Activated naive CD4-positive, alpha-beta T cell treated with anti-CD3 and anti-CD28 coated beads for 36 hours (primary cell): ENCODE data around the gene PHF19. TPM values are rescaled to one million over a fixed set of nuclear protein-coding genes. Genes with fewer than 3 reads are reported as not detected.

Source experiments
- CTCF ChIA-PET: fragments of 350-600 bp; sonication (Branson Sonifier 250); formaldehyde crosslinking; loops from one replicate; lab custom pipeline; 2021; ENCODE audit warnings: antibody characterized with exemption; lab: Charles Lee
- DNase-seq: peaks from one replicate; pipeline ENCODE4 v3.0.0-alpha.2; 2020
- H3K27ac Mint-ChIP-seq: one replicate; pipeline ENCODE4 v1.8.0; 2021; ENCODE audit warnings: mild to moderate bottlenecking, mixed read lengths
- H3K27me3 Mint-ChIP-seq: one replicate; pipeline ENCODE4 v1.8.0; 2021; ENCODE audit warnings: low read depth, mixed read lengths
- H3K36me3 Mint-ChIP-seq: one replicate; pipeline ENCODE4 v1.8.0; 2021; ENCODE audit warnings: low read depth, mixed read lengths
- H3K4me1 Mint-ChIP-seq: one replicate; pipeline ENCODE4 v1.8.0; 2021; ENCODE audit warnings: low read depth, mixed read lengths
- H3K4me3 Mint-ChIP-seq: one replicate; pipeline ENCODE4 v1.8.0; 2021; ENCODE audit warnings: mild to moderate bottlenecking, moderate library complexity, mixed read lengths
- H3K9me3 Mint-ChIP-seq: one replicate; pipeline ENCODE4 v1.8.0; 2021; ENCODE audit warnings: mixed read lengths
- intact Hi-C: fragments of 100-400 bp; cut with micrococcal nuclease; formaldehyde crosslinking; loops from one replicate; pipeline ENCODE4 v1.15.1; 2023
- total RNA-seq, 2 experiments: library from RNA; stranded (reverse); gene quantifications; one replicate each; pipeline ENCODE4 v1.2.3, GENCODE V29; 2021

Gene PHF19
- total RNA-seq, 2 experiments from 2014 or later, result 289 to 295 TPM

- Mint-ChIP-seq H3K27me3 (no peaks in the 10 kb centered on the region), H3K27ac (no peak overlapping the region), H3K4me1 (peaks cover 33% of the 10 kb centered on the region), H3K9me3 (no peaks in the 10 kb centered on the region), H3K4me3 (no peak overlapping the region), H3K36me3 (peaks cover 63% of the 10 kb centered on the region)
- CTCF ChIA-PET, result interaction anchor here (1.4 to 4.5 kb wide), 2 partner anchors 25 to 115 kb away, joined by 3 to 18 read pairs; no protein-coding TSS in a partner anchor
- DNase-seq, result no peak
- intact Hi-C loops, result no loop called here
Measured at GRCh38 chr9:120866651-120867050, 10.3 kb downstream of the PHF19 start.

- intact Hi-C loops, result no loop called here
- CTCF ChIA-PET, result interaction anchor here (0.6 to 1.3 kb wide), 2 partner anchors 9 to 34 kb away, joined by 3 to 4 read pairs; no protein-coding TSS in a partner anchor
- H3K4me1 Mint-ChIP-seq, result peaks cover 26% of the 10 kb centered on the region
- no peaks in the 10 kb centered on the region for H3K27me3 Mint-ChIP-seq
- H3K27ac Mint-ChIP-seq, result no peak overlapping the region
- DNase-seq, result no peak
- peaks cover 60% of the 10 kb centered on the region for H3K36me3 Mint-ChIP-seq
- H3K4me3 Mint-ChIP-seq, result no peak overlapping the region
- H3K9me3 Mint-ChIP-seq, result no peaks in the 10 kb centered on the region
Measured at GRCh38 chr9:120865809-120866208, 11.2 kb downstream of the PHF19 start.

- Mint-ChIP-seq H3K4me3 (no peak overlapping the region), H3K4me1 (peaks cover 21% of the 10 kb centered on the region), H3K27ac (no peak overlapping the region), H3K9me3 (no peaks in the 10 kb centered on the region), H3K27me3 (no peaks in the 10 kb centered on the region), H3K36me3 (peaks cover 63% of the 10 kb centered on the region)
- intact Hi-C loops, result no loop called here
- DNase-seq, result no peak
- CTCF ChIA-PET, result interaction anchor here (1.3 kb wide), 1 partner anchor 9 kb away, joined by 3 read pairs; no protein-coding TSS in a partner anchor
Measured at GRCh38 chr9:120865176-120865575, 11.8 kb downstream of the PHF19 start.

- H3K27me3 Mint-ChIP-seq, result no peaks in the 10 kb centered on the region
- DNase-seq, result no peak
- no peaks in the 10 kb centered on the region for H3K9me3 Mint-ChIP-seq
- H3K36me3 Mint-ChIP-seq, result peaks cover 63% of the 10 kb centered on the region
- no peak overlapping the region for H3K27ac Mint-ChIP-seq
- CTCF ChIA-PET, result interaction anchor here (0.7 to 1.3 kb wide), 2 partner anchors 8 to 55 kb away, joined by 3 read pairs; no protein-coding TSS in a partner anchor
- no peak overlapping the region for H3K4me3 Mint-ChIP-seq
- intact Hi-C loops, result no loop called here
- H3K4me1 Mint-ChIP-seq, result peaks cover 17% of the 10 kb centered on the region
Measured at GRCh38 chr9:120864719-120865118, 12.3 kb downstream of the PHF19 start.

GRCh38 chr9:120863833-120864232, 13.2 kb downstream of the PHF19 start:
- peaks cover 59% of the 10 kb centered on the region for H3K36me3 Mint-ChIP-seq
- H3K4me1 Mint-ChIP-seq, result peaks cover 9% of the 10 kb centered on the region
- DNase-seq, result no peak
- H3K9me3 Mint-ChIP-seq, result no peaks in the 10 kb centered on the region
- no peak overlapping the region for H3K27ac Mint-ChIP-seq
- no peak overlapping the region for H3K4me3 Mint-ChIP-seq
- no peaks in the 10 kb centered on the region for H3K27me3 Mint-ChIP-seq
- intact Hi-C loops, result no loop called here
- CTCF ChIA-PET, result no interaction called here

GRCh38 chr9:120862452-120862851, 14.5 kb downstream of the PHF19 start:
- Mint-ChIP-seq H3K9me3 (no peaks in the 10 kb centered on the region), H3K27me3 (no peaks in the 10 kb centered on the region), H3K4me1 (peaks cover 3% of the 10 kb centered on the region), H3K4me3 (no peak overlapping the region), H3K27ac (no peak overlapping the region), H3K36me3 (peaks cover 60% of the 10 kb centered on the region)
- no peak for DNase-seq
- intact Hi-C loops, result no loop called here
- CTCF ChIA-PET, result interaction anchor here (0.6 to 1.3 kb wide), 3 partner anchors 10 to 74 kb away, joined by 3 to 4 read pairs (median 3); no protein-coding TSS in a partner anchor

- Mint-ChIP-seq H3K4me1 (peaks cover 3% of the 10 kb centered on the region), H3K27ac (no peak overlapping the region), H3K4me3 (no peak overlapping the region), H3K9me3 (no peaks in the 10 kb centered on the region), H3K27me3 (no peaks in the 10 kb centered on the region), H3K36me3 (peaks cover 63% of the 10 kb centered on the region)
- intact Hi-C loops, result no loop called here
- CTCF ChIA-PET, result interaction anchor here (1.3 kb wide), 1 partner anchor 11 kb away, joined by 3 read pairs; no protein-coding TSS in a partner anchor
- DNase-seq, result no peak
Measured at GRCh38 chr9:120861935-120862334, 15.1 kb downstream of the PHF19 start.

GRCh38 chr9:120860083-120860482, 16.9 kb downstream of the PHF19 start:
- Mint-ChIP-seq H3K36me3 (peaks cover 58% of the 10 kb centered on the region), H3K27ac (no peak overlapping the region), H3K9me3 (no peaks in the 10 kb centered on the region), H3K27me3 (no peaks in the 10 kb centered on the region), H3K4me3 (no peak overlapping the region), H3K4me1 (peaks cover 3% of the 10 kb centered on the region)
- no peak for DNase-seq
- intact Hi-C loops, result no loop called here
- CTCF ChIA-PET, result interaction anchor here (1.0 kb wide), 1 partner anchor 200 kb away, joined by 3 read pairs; no protein-coding TSS in a partner anchor

- no peak overlapping the region for H3K27ac Mint-ChIP-seq
- no peaks in the 10 kb centered on the region for H3K27me3 Mint-ChIP-seq
- H3K9me3 Mint-ChIP-seq, result no peaks in the 10 kb centered on the region
- peaks cover 59% of the 10 kb centered on the region for H3K36me3 Mint-ChIP-seq
- DNase-seq, result no peak
- intact Hi-C loops, result no loop called here
- CTCF ChIA-PET, result no interaction called here
- H3K4me3 Mint-ChIP-seq, result no peak overlapping the region
- peaks cover 3% of the 10 kb centered on the region for H3K4me1 Mint-ChIP-seq
Measured at GRCh38 chr9:120859361-120859760, 17.6 kb downstream of the PHF19 start.

- Mint-ChIP-seq H3K27me3 (no peaks in the 10 kb centered on the region), H3K4me3 (no peak overlapping the region), H3K36me3 (peaks cover 55% of the 10 kb centered on the region), H3K9me3 (no peaks in the 10 kb centered on the region), H3K27ac (no peak overlapping the region), H3K4me1 (peaks cover 4% of the 10 kb centered on the region)
- DNase-seq, result no peak
- intact Hi-C loops, result no loop called here
- CTCF ChIA-PET, result interaction anchor here (0.9 kb wide), 1 partner anchor 12 kb away, joined by 3 read pairs; no protein-coding TSS in a partner anchor
Measured at GRCh38 chr9:120857902-120858301, 19.1 kb downstream of the PHF19 start.

- DNase-seq, result no peak
- intact Hi-C loops, result no loop called here
- CTCF ChIA-PET, result interaction anchor here (0.9 kb wide), 1 partner anchor 11 kb away, joined by 3 read pairs; no protein-coding TSS in a partner anchor
- no peaks in the 10 kb centered on the region for H3K9me3 Mint-ChIP-seq
- no peak overlapping the region for H3K27ac Mint-ChIP-seq
- no peak overlapping the region for H3K4me3 Mint-ChIP-seq
- H3K36me3 Mint-ChIP-seq, result peaks cover 53% of the 10 kb centered on the region
- H3K27me3 Mint-ChIP-seq, result no peaks in the 10 kb centered on the region
- H3K4me1 Mint-ChIP-seq, result peaks cover 8% of the 10 kb centered on the region
Measured at GRCh38 chr9:120857481-120857880, 19.5 kb downstream of the PHF19 start.

GRCh38 chr9:120856700-120857099, 20.3 kb downstream of the PHF19 start:
- Mint-ChIP-seq H3K27me3 (no peaks in the 10 kb centered on the region), H3K4me3 (no peak overlapping the region), H3K4me1 (peaks cover 8% of the 10 kb centered on the region), H3K9me3 (no peaks in the 10 kb centered on the region), H3K36me3 (peaks cover 52% of the 10 kb centered on the region), H3K27ac (no peak overlapping the region)
- intact Hi-C loops, result no loop called here
- CTCF ChIA-PET, result interaction anchor here (1.0 kb wide), 1 partner anchor 9 kb away, joined by 3 read pairs; no protein-coding TSS in a partner anchor
- no peak for DNase-seq
